Measurements from ENCODE around the gene EYS. TPM values are rescaled to one million over a fixed set of nuclear protein-coding genes. Genes with fewer than 3 reads are reported as not detected.

Gene EYS
- total RNA-seq, result not detected

DNA sequence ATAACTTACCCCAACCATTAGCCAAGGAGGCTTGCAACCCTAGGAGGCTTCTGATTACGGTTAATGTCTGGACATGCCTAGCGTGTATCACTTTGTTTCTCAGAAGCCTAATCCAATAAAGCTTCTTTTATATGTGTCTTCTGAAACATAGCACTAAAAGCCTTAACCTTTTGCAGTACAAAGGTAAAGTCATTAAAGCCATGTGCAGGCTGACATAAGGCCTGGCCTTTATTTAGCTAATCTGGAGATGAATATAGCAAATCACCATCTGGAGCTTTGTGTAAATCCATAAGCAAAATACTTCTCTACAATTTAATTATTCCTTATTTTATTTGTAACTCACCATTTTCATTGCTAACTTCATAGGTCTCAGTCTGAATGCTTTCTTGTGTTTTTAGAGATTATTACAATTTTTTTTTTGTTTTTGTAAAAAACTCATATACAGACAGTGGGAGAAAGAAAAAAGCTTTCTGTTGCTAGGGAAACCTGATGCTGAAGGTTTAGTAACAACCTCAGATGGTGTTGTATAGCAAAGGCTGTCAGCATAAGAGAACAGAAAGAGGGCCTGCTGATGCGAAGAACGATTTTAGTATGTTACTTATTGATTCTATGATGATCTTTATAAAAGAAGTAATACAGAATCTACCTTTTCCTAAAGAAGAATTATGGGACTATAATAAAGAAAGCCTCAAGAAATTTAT is at the start of gene EYS:
TSS of gene EYS (minus strand) at position 101 of the 701 bp plus-strand sequence. CDS start 211,816 bp downstream, outside the sequence.
- no peak within 1 kb of the TSS for H3K4me3 Mint-ChIP-seq
- H3K27ac Mint-ChIP-seq, result no peak within 1 kb of the TSS
- H3K36me3 Mint-ChIP-seq (ENCODE audit: low read depth), result no peaks in the 10 kb centered on the region
- peaks cover 11% of the 10 kb centered on the region for H3K9me3 Mint-ChIP-seq
- ATAC-seq (replicated peaks), result no peak
- H3K27me3 Mint-ChIP-seq, result no peaks in the 10 kb centered on the region
- no peaks in the 10 kb centered on the region for H3K4me1 Mint-ChIP-seq

DNA sequence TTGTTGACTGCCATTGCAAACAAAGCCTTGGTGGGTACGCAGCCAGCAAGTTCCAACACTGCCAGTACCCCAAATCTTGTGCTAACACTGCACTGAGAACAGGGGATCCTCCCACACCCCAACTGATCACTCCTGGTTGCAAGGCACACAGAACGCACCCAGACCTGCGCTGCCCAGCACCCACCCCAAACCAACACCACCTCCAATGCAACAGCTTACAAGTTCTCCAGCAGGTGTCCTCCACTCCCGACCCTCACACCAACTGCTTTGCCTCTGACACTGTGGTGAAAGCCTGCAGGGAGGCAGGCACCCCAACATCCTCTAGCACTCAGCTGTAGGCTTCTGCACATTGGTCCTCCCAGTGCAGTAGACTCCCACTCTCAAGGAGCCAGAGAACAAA is 39.3 kb upstream of the EYS start:
- Mint-ChIP-seq H3K4me3 (no peak overlapping the region), H3K36me3 (ENCODE audit: low read depth) (no peaks in the 10 kb centered on the region), H3K4me1 (no peaks in the 10 kb centered on the region), H3K27me3 (no peaks in the 10 kb centered on the region), H3K27ac (no peak overlapping the region), H3K9me3 (peaks cover 19% of the 10 kb centered on the region)
- ATAC-seq (replicated peaks), result no peak

DNA sequence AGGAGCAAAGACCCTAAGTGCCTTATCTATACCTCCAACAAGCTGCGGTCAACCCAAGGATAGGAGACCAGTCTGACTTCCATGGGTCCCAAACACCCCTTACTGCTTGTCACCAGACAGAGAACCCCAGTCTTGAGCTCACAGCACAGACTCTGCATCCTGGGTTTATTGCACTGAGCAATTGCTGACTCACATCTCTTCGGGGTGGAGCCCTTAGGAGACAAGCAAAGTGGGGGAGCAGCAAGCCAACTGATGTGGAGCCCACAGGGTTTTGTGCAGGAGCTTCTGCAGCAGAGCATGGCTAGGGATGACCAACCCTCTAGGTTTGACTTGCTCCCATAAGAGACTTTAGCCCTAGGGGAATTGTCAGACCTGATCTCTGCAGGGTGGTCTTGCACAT is 38.6 kb upstream of the EYS start:
- Mint-ChIP-seq H3K4me3 (no peak overlapping the region), H3K9me3 (peaks cover 17% of the 10 kb centered on the region), H3K36me3 (ENCODE audit: low read depth) (no peaks in the 10 kb centered on the region), H3K27ac (no peak overlapping the region), H3K27me3 (no peaks in the 10 kb centered on the region), H3K4me1 (no peaks in the 10 kb centered on the region)
- ATAC-seq (replicated peaks), result no peak

DNA sequence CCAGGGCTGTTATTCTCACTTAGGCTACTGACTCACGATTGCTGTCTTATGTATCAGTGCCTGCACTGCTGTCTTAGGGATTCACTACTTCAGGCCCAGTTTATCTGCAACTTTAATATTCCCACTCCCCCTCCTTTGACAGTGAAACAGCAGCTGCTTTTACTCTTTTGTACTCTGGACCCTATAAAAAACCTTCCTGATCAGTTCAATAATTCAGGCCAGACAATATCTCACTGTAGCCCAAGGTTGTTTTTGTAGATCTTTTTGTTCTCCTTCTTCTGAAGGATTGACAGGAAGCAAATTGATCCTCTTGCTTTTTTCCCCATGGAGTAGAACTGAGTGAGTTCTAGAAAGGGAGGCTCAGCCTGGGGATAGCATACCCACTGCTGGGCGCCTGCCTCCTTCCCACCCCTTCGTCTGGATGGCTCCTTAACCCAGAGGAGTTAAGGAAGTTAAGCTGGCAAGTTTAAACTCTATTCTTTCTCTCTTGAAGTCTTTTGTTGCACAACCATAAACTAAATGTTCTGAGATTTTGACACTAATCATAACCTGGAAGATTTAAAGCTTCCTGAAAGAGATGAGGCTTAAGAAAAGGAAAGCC is 22.0 kb upstream of the EYS start:
- H3K9me3 Mint-ChIP-seq, result peaks cover 25% of the 10 kb centered on the region
- H3K27me3 Mint-ChIP-seq, result no peaks in the 10 kb centered on the region
- H3K27ac Mint-ChIP-seq, result no peak overlapping the region
- H3K4me1 Mint-ChIP-seq, result no peaks in the 10 kb centered on the region
- H3K36me3 Mint-ChIP-seq (ENCODE audit: low read depth), result no peaks in the 10 kb centered on the region
- no peak for ATAC-seq (replicated peaks)
- no peak overlapping the region for H3K4me3 Mint-ChIP-seq

DNA sequence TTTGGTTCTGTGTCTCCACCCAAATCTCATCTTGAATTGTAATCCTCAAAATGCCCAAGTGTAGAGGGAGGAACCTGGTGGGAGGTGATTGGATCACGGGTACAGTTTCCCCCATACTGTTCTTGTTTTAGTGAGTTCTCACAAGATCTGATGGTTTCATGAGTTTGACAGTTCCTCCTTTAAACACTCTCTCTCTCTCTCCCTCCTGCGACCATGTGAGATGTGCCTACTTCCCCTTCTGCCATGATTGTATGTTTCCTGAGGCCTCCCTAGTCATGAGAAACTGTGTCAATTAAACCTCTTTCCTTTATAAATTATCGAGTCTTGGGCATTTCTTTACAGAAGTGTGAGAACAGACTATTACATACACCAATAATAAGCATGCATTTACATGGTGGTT is 12.1 kb upstream of the EYS start:
- no peak overlapping the region for H3K4me3 Mint-ChIP-seq
- H3K9me3 Mint-ChIP-seq, result peaks cover 17% of the 10 kb centered on the region
- ATAC-seq (replicated peaks), result no peak
- H3K4me1 Mint-ChIP-seq, result no peaks in the 10 kb centered on the region
- no peaks in the 10 kb centered on the region for H3K27me3 Mint-ChIP-seq
- H3K36me3 Mint-ChIP-seq (ENCODE audit: low read depth), result no peaks in the 10 kb centered on the region
- H3K27ac Mint-ChIP-seq, result no peak overlapping the region

DNA sequence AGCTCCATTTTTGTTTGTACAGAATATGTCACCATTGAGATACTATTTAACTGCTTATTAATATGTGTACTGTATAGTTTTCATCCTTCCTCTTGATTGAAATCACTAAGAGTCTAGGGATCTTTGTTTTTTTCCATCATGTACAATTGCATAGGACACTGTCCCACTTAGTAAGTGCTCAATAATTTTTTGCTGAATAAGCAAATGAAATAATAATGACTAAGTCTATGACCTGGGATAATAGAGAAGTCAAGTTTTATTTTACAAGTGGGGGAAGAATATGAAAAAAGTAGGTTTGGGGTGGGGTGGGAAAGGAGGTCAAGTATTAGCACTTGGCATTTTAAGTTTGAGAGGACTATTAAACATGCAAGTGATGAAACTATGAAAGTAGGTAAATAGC is 4.5 kb upstream of the EYS start:
- Mint-ChIP-seq H3K27ac (no peak overlapping the region), H3K4me1 (no peaks in the 10 kb centered on the region), H3K27me3 (no peaks in the 10 kb centered on the region), H3K9me3 (peaks cover 18% of the 10 kb centered on the region), H3K4me3 (no peak overlapping the region), H3K36me3 (ENCODE audit: low read depth) (no peaks in the 10 kb centered on the region)
- ATAC-seq (replicated peaks), result no peak

DNA sequence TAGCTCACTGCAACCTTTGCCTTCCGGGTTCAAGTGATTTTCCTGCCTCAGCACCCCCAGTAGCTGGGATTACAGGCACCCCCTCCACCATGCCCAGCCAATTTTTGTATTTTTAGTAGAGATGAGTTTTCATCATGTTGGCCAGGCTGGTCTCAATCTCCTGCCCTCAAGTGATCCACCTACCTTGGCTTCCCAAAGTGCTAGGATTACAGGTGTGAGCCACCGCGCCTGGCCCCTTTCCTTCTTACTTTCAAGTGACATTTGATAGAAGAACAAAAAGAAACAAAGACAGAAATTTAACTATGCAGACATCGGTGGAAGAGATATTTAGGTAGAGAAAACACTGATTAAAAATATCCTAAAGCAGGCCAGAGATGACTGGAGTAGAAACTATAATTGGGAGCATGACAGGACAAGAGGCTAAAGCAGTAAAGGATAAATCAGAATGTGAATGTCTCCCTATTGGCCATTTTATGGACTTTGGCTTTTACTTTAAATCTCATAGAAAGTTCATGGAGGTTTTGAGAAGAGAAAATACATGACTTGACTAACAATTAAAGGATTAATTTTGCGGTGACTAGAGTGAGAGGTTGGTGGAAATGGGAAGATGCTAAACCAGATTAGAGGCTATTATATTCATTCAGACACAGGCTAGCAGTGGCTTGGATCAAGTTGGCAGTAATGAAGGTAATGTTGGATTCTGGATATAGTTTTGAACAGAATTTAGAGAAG is 2.2 kb upstream of the EYS start:
- Mint-ChIP-seq H3K27me3 (no peaks in the 10 kb centered on the region), H3K4me1 (no peaks in the 10 kb centered on the region), H3K27ac (no peak overlapping the region), H3K4me3 (no peak overlapping the region), H3K36me3 (ENCODE audit: low read depth) (no peaks in the 10 kb centered on the region), H3K9me3 (peaks cover 11% of the 10 kb centered on the region)
- ATAC-seq (replicated peaks), result no peak

DNA sequence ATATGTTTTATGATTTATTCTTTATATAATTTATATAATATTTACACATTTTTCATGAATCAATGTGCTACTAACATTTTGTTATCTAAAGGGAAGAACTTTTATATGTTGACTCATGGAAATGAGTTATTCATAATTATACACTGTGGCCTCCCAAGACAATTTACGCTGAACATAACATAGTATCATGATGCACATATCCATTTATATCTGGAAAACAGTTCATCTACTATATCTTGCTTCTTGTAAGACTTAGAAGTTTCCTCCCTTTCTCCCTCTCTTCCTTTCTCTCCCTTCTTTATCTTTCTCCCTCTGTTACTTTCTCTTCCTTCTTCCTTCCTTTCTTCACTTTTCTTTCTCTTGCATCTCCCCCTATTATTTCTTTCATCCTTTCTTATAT is 1.1 kb upstream of the EYS start:
- H3K9me3 Mint-ChIP-seq, result peaks cover 11% of the 10 kb centered on the region
- ATAC-seq (replicated peaks), result no peak
- no peaks in the 10 kb centered on the region for H3K27me3 Mint-ChIP-seq
- no peaks in the 10 kb centered on the region for H3K36me3 Mint-ChIP-seq (ENCODE audit: low read depth)
- no peak overlapping the region for H3K4me3 Mint-ChIP-seq
- H3K4me1 Mint-ChIP-seq, result no peaks in the 10 kb centered on the region
- no peak overlapping the region for H3K27ac Mint-ChIP-seq

DNA sequence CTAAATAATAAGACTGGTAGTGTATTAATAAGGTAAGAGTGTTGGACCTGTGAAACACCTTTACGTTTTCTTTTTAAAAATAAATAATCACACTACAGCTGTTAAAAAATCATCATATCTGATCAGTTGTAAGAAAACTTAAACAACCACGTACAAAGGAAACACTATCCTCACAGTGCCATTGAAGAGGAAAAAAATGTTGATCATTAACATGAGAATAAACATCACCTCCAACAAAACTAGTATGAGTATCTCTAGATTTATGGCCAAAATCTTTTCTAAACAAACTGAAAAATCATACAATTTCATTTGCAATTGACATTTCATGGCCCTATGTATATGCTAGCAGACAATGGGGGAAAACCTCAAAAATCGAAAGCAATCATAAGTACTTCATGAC is 590 bp downstream of the EYS start:
- Mint-ChIP-seq H3K4me1 (no peaks in the 10 kb centered on the region), H3K27me3 (no peaks in the 10 kb centered on the region), H3K9me3 (peaks cover 11% of the 10 kb centered on the region), H3K36me3 (ENCODE audit: low read depth) (no peaks in the 10 kb centered on the region), H3K27ac (no peak overlapping the region), H3K4me3 (no peak overlapping the region)
- no peak for ATAC-seq (replicated peaks)

DNA sequence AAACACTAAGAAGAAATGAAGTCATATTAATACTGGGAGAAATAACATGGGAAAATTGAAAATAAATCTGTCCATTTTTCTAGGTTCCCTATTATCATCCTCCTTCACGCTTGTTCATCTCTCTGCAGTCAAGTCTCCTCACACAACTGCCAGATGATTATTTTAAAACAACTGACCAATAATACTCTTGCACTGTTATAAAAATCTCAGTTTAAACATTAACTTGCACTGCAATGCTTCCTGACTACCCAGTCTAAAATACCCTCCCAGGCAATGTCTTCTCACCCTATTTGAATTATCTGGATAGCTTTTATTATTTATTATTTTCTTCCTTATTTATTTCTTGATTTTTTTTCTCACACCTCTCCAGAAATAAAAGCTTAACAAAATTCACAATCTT is 5.7 kb downstream of the EYS start:
- no peak for ATAC-seq (replicated peaks)
- Mint-ChIP-seq H3K36me3 (ENCODE audit: low read depth) (no peaks in the 10 kb centered on the region), H3K27me3 (no peaks in the 10 kb centered on the region), H3K4me1 (no peaks in the 10 kb centered on the region), H3K4me3 (no peak overlapping the region), H3K9me3 (no peaks in the 10 kb centered on the region), H3K27ac (no peak overlapping the region)

DNA sequence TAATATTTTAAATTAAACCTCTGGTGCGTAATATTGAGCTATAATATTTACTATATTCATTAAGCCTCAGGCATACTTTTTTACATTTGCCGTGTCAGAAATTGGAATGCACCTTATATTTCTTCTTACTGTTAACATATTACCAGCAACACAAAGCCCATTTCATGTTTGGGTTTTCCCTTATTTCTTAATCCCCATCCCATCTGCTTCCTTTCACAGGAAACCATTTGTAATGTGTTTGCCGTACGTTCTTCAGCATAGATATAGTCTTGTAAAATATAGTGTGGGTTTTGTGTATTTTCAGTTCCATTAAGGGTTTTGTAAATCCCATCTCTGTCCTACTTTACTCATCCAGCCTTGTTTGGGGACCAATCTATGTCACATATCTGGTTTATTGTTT is 6.5 kb downstream of the EYS start:
- no peaks in the 10 kb centered on the region for H3K9me3 Mint-ChIP-seq
- H3K27ac Mint-ChIP-seq, result no peak overlapping the region
- no peaks in the 10 kb centered on the region for H3K4me1 Mint-ChIP-seq
- H3K36me3 Mint-ChIP-seq (ENCODE audit: low read depth), result no peaks in the 10 kb centered on the region
- ATAC-seq (replicated peaks), result no peak
- no peaks in the 10 kb centered on the region for H3K27me3 Mint-ChIP-seq
- H3K4me3 Mint-ChIP-seq, result no peak overlapping the region

DNA sequence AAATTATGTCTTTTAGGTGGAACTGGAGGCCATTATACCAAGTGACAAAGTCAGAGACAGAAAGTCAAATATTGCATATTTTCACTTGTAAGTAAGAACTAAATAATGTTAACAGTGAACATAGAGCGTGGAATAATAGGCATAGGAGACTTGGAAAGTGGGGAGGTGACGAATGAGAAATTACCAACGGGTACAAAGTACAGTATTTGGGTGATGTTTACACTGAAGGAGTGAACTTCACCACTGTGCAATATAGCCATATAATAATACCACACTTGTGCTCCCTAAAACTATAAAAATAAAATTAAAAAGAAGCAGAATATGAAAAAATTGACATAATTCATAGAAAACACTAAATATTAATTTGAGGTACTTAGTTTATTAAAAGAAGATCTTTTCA is 14.9 kb downstream of the EYS start:
- ATAC-seq (replicated peaks), result no peak
- no peaks in the 10 kb centered on the region for H3K27me3 Mint-ChIP-seq
- H3K4me3 Mint-ChIP-seq, result no peak overlapping the region
- H3K27ac Mint-ChIP-seq, result no peak overlapping the region
- H3K36me3 Mint-ChIP-seq (ENCODE audit: low read depth), result no peaks in the 10 kb centered on the region
- peaks cover 3% of the 10 kb centered on the region for H3K9me3 Mint-ChIP-seq
- H3K4me1 Mint-ChIP-seq, result no peaks in the 10 kb centered on the region

DNA sequence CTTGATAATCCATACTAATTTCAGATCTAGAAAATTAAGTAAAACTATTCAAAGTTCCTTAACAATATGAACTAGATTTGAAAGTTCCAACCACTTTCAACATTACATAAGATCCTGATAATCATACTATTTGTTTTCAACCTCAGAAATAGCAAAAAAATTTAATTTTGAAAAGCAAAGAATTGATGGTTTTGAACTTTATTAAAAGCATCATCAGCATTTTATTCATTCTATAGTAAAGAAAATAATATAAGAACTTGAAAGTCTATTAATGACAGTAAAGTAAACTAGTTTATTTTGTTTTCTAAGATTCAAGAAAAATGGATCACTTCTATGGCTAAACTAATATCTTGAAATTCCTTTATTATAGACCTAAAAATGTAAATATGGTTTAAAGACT is 26.8 kb downstream of the EYS start:
- H3K36me3 Mint-ChIP-seq (ENCODE audit: low read depth), result no peaks in the 10 kb centered on the region
- H3K4me3 Mint-ChIP-seq, result no peak overlapping the region
- no peak overlapping the region for H3K27ac Mint-ChIP-seq
- no peaks in the 10 kb centered on the region for H3K4me1 Mint-ChIP-seq
- no peaks in the 10 kb centered on the region for H3K27me3 Mint-ChIP-seq
- no peak for ATAC-seq (replicated peaks)
- peaks cover 17% of the 10 kb centered on the region for H3K9me3 Mint-ChIP-seq

DNA sequence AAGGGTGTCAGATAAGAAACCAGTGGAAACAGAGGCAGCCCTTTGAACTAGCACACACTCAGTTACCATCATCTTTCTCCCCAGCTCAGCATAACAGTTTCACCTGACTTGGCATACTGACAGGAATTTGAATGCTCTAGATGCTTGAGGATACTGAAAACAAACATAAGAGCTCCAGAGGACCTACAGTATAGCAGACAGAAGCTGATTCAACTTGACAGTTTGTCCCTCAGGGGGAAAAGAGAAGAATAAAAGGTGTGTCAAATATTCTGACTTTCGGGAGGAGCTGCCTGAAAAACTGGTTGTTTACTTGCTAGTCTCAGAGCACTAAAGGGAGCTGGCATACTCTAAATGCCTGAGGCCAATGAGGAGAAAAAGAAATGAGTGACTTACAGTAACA is 35.1 kb downstream of the EYS start:
- no peak overlapping the region for H3K4me3 Mint-ChIP-seq
- H3K27me3 Mint-ChIP-seq, result no peaks in the 10 kb centered on the region
- no peaks in the 10 kb centered on the region for H3K4me1 Mint-ChIP-seq
- no peak overlapping the region for H3K27ac Mint-ChIP-seq
- H3K9me3 Mint-ChIP-seq, result peaks cover 23% of the 10 kb centered on the region
- ATAC-seq (replicated peaks), result no peak
- no peaks in the 10 kb centered on the region for H3K36me3 Mint-ChIP-seq (ENCODE audit: low read depth)

Data from activated T-helper 17 cell treated with anti-CD3 and anti-CD28 coated beads, Interleukin-2, amount 50 U/mL, for 72 hours (primary cell).